SU-DHL-6 (cell line): Measurements from ENCODE around the gene PLB1.

ENCODE experiments used
- EZH2phosphoT487 ChIP-seq: fragments of 200-600 bp; sonication (generic), shearing (Covaris generic); conservative IDR thresholded peaks from 2 replicates; pipeline ENCODE4 v1.6.1; 2018; ENCODE audit warnings: mild to moderate bottlenecking, antibody characterized with exemption, low read length, moderate library complexity, mixed read lengths
- TF ChIP-seq, protein P1 (sequence below): fragments of 200-600 bp; sonication (generic); IDR thresholded peaks from one replicate; pipeline ENCODE4 v1.5.1; 2017; ENCODE audit warnings: antibody characterized with exemption, mild to moderate bottlenecking, low read length, moderate library complexity; ENCODE audit not compliant: insufficient read depth, poor library complexity, severe bottlenecking

DNA sequence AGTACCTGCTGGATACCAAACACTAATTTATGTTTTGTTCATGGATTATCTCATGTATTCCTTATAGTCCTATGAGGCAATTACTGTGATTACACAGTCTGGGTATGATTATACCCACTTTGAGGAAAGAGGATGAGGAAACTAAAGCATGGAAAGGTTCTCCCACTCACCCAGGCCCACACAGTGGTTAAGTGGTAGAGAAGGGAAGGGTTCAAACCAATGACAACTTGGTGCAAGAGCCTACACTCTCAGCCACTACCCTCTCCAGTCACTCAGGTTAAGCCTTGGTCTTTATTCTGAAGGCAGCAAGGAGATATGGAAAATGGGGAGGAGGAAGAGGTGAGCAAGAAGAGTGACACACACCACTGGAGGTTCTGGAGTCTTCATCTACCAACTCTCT is 191.3 kb downstream of the PLB1 start:
- TF ChIP-seq EZH2phosphoT487 = no peak
- TF ChIP-seq, protein P1, sequence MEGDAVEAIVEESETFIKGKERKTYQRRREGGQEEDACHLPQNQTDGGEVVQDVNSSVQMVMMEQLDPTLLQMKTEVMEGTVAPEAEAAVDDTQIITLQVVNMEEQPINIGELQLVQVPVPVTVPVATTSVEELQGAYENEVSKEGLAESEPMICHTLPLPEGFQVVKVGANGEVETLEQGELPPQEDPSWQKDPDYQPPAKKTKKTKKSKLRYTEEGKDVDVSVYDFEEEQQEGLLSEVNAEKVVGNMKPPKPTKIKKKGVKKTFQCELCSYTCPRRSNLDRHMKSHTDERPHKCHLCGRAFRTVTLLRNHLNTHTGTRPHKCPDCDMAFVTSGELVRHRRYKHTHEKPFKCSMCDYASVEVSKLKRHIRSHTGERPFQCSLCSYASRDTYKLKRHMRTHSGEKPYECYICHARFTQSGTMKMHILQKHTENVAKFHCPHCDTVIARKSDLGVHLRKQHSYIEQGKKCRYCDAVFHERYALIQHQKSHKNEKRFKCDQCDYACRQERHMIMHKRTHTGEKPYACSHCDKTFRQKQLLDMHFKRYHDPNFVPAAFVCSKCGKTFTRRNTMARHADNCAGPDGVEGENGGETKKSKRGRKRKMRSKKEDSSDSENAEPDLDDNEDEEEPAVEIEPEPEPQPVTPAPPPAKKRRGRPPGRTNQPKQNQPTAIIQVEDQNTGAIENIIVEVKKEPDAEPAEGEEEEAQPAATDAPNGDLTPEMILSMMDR = no peak
